ENCODE measurements around the gene KLRC1.
"Not testable (repeated sequence)": the region's sequence is repeated elsewhere in the genome, so short reads cannot be mapped to it uniquely, and the experiment has no call there.

Gene KLRC1

GRCh38 chr12:10424260-10424899, 28.8 kb downstream of the KLRC1 start:
- H3K36me3 ChIP-seq (ENCODE audit: control insufficient read depth, insufficient read depth, low read length); H3K4me3 ChIP-seq (ENCODE audit: insufficient read depth, low read depth, low read length); H3K27ac ChIP-seq (ENCODE audit: insufficient read depth, low read depth, low read length, poor library complexity, severe bottlenecking); H3K27me3 ChIP-seq (ENCODE audit: control insufficient read depth, insufficient read depth, low read length, poor library complexity, severe bottlenecking); H3K9me3 ChIP-seq (ENCODE audit: control insufficient read depth, low read length); H3K4me1 ChIP-seq (ENCODE audit: control insufficient read depth, insufficient read depth, low read length): not testable (repeated sequence)
- WGBS, 2 experiments, result no CpG with 5 or more reads among the region's 1 CpG

- not testable (repeated sequence) for H3K27me3 ChIP-seq (ENCODE audit: control insufficient read depth, insufficient read depth, low read length, poor library complexity, severe bottlenecking); H3K9me3 ChIP-seq (ENCODE audit: control insufficient read depth, low read length); H3K4me1 ChIP-seq (ENCODE audit: control insufficient read depth, insufficient read depth, low read length); H3K4me3 ChIP-seq (ENCODE audit: insufficient read depth, low read depth, low read length); H3K36me3 ChIP-seq (ENCODE audit: control insufficient read depth, insufficient read depth, low read length); H3K27ac ChIP-seq (ENCODE audit: insufficient read depth, low read depth, low read length, poor library complexity, severe bottlenecking)
- 54% methylated on average over 2 of the region's 3 CpGs; no CpG with 5 or more reads in 1 of the 2 experiments for WGBS, 2 experiments
Observed at GRCh38 chr12:10422159-10422558, 31.0 kb downstream of the KLRC1 start.

- not testable (repeated sequence) for H3K27me3 ChIP-seq (ENCODE audit: control insufficient read depth, insufficient read depth, low read length, poor library complexity, severe bottlenecking); H3K27ac ChIP-seq (ENCODE audit: insufficient read depth, low read depth, low read length, poor library complexity, severe bottlenecking); H3K4me1 ChIP-seq (ENCODE audit: control insufficient read depth, insufficient read depth, low read length); H3K9me3 ChIP-seq (ENCODE audit: control insufficient read depth, low read length); H3K4me3 ChIP-seq (ENCODE audit: insufficient read depth, low read depth, low read length); H3K36me3 ChIP-seq (ENCODE audit: control insufficient read depth, insufficient read depth, low read length)
- 91 to 100% methylated on average over 1 of the region's 1 CpG for WGBS, 2 experiments
Observed at GRCh38 chr12:10420334-10420733, 32.8 kb downstream of the KLRC1 start, which contains the start of gene KLRC3. Gene KLRC3, minus strand, starts transcription at chr12:10420595. Its CDS starts 45 bp downstream, at chr12:10420550.

- no peaks in the 10 kb centered on the region for H3K9me3 ChIP-seq (ENCODE audit: control insufficient read depth, low read length)
- 0% methylated on average over 1 of the region's 1 CpG for WGBS, 2 experiments
- no peak within 1 kb of the TSS for H3K27ac ChIP-seq (ENCODE audit: insufficient read depth, low read depth, low read length, poor library complexity, severe bottlenecking)
- H3K27me3 ChIP-seq (ENCODE audit: control insufficient read depth, insufficient read depth, low read length, poor library complexity, severe bottlenecking), result no peaks in the 10 kb centered on the region
- H3K36me3 ChIP-seq (ENCODE audit: control insufficient read depth, insufficient read depth, low read length), result no peaks in the 10 kb centered on the region
- no peak within 1 kb of the TSS for H3K4me3 ChIP-seq (ENCODE audit: insufficient read depth, low read depth, low read length)
- no peaks in the 10 kb centered on the region for H3K4me1 ChIP-seq (ENCODE audit: control insufficient read depth, insufficient read depth, low read length)
Observed at GRCh38 chr12:10409392-10409791, 43.8 kb downstream of the KLRC1 start, which contains the start of gene KLRC4. Gene KLRC4, minus strand, starts transcription at chr12:10409757. Its CDS starts 182 bp downstream, at chr12:10409575.

GRCh38 chr12:10408842-10409241, 44.3 kb downstream of the KLRC1 start:
- WGBS, 2 experiments, result 61% methylated on average over 2 of the region's 3 CpGs; no CpG with 5 or more reads in 1 of the 2 experiments

GRCh38 chr12:10406725-10407124, 46.5 kb downstream of the KLRC1 start:
- WGBS, 2 experiments, result 88 to 95% methylated on average over 4 of the region's 4 CpGs
- no peaks in the 10 kb centered on the region for H3K9me3 ChIP-seq (ENCODE audit: control insufficient read depth, low read length)
- no peaks in the 10 kb centered on the region for H3K27me3 ChIP-seq (ENCODE audit: control insufficient read depth, insufficient read depth, low read length, poor library complexity, severe bottlenecking)
- H3K36me3 ChIP-seq (ENCODE audit: control insufficient read depth, insufficient read depth, low read length), result no peaks in the 10 kb centered on the region
- no peak overlapping the region for H3K4me3 ChIP-seq (ENCODE audit: insufficient read depth, low read depth, low read length)
- H3K27ac ChIP-seq (ENCODE audit: insufficient read depth, low read depth, low read length, poor library complexity, severe bottlenecking), result no peak overlapping the region
- H3K4me1 ChIP-seq (ENCODE audit: control insufficient read depth, insufficient read depth, low read length), result no peaks in the 10 kb centered on the region

More at GRCh38 chr12:10408842-10409241, 44.3 kb downstream of the KLRC1 start:
- Histone ChIP-seq H3K27ac (ENCODE audit: insufficient read depth, low read depth, low read length, poor library complexity, severe bottlenecking) (no peak overlapping the region), H3K27me3 (ENCODE audit: control insufficient read depth, insufficient read depth, low read length, poor library complexity, severe bottlenecking) (no peaks in the 10 kb centered on the region), H3K9me3 (ENCODE audit: control insufficient read depth, low read length) (no peaks in the 10 kb centered on the region), H3K4me3 (ENCODE audit: insufficient read depth, low read depth, low read length) (no peak overlapping the region), H3K36me3 (ENCODE audit: control insufficient read depth, insufficient read depth, low read length) (no peaks in the 10 kb centered on the region), H3K4me1 (ENCODE audit: control insufficient read depth, insufficient read depth, low read length) (no peaks in the 10 kb centered on the region)

- H3K27me3 ChIP-seq (ENCODE audit: control insufficient read depth, insufficient read depth, low read length, poor library complexity, severe bottlenecking), result no peaks in the 10 kb centered on the region
- H3K27ac ChIP-seq (ENCODE audit: insufficient read depth, low read depth, low read length, poor library complexity, severe bottlenecking), result no peak overlapping the region
- WGBS, 2 experiments, result 90 to 98% methylated on average over 3 to 4 of the region's 5 CpGs
- H3K4me3 ChIP-seq (ENCODE audit: insufficient read depth, low read depth, low read length), result no peak overlapping the region
- H3K9me3 ChIP-seq (ENCODE audit: control insufficient read depth, low read length), result no peaks in the 10 kb centered on the region
- H3K4me1 ChIP-seq (ENCODE audit: control insufficient read depth, insufficient read depth, low read length), result no peaks in the 10 kb centered on the region
- no peaks in the 10 kb centered on the region for H3K36me3 ChIP-seq (ENCODE audit: control insufficient read depth, insufficient read depth, low read length)
Observed at GRCh38 chr12:10405294-10405693, 47.9 kb downstream of the KLRC1 start.

GRCh38 chr12:10404798-10405197, 48.4 kb downstream of the KLRC1 start:
- Histone ChIP-seq H3K27ac (ENCODE audit: insufficient read depth, low read depth, low read length, poor library complexity, severe bottlenecking) (no peak overlapping the region), H3K4me3 (ENCODE audit: insufficient read depth, low read depth, low read length) (no peak overlapping the region), H3K9me3 (ENCODE audit: control insufficient read depth, low read length) (no peaks in the 10 kb centered on the region), H3K36me3 (ENCODE audit: control insufficient read depth, insufficient read depth, low read length) (no peaks in the 10 kb centered on the region), H3K27me3 (ENCODE audit: control insufficient read depth, insufficient read depth, low read length, poor library complexity, severe bottlenecking) (no peaks in the 10 kb centered on the region), H3K4me1 (ENCODE audit: control insufficient read depth, insufficient read depth, low read length) (no peaks in the 10 kb centered on the region)

GRCh38 chr12:10400829-10401228, 52.3 kb downstream of the KLRC1 start:
- no peaks in the 10 kb centered on the region for H3K36me3 ChIP-seq (ENCODE audit: control insufficient read depth, insufficient read depth, low read length)
- no peak overlapping the region for H3K4me3 ChIP-seq (ENCODE audit: insufficient read depth, low read depth, low read length)
- H3K9me3 ChIP-seq (ENCODE audit: control insufficient read depth, low read length), result no peaks in the 10 kb centered on the region
- H3K4me1 ChIP-seq (ENCODE audit: control insufficient read depth, insufficient read depth, low read length), result no peaks in the 10 kb centered on the region
- no peak overlapping the region for H3K27ac ChIP-seq (ENCODE audit: insufficient read depth, low read depth, low read length, poor library complexity, severe bottlenecking)
- H3K27me3 ChIP-seq (ENCODE audit: control insufficient read depth, insufficient read depth, low read length, poor library complexity, severe bottlenecking), result no peaks in the 10 kb centered on the region

- Histone ChIP-seq H3K27me3 (ENCODE audit: control insufficient read depth, insufficient read depth, low read length, poor library complexity, severe bottlenecking) (no peaks in the 10 kb centered on the region), H3K27ac (ENCODE audit: insufficient read depth, low read depth, low read length, poor library complexity, severe bottlenecking) (no peak overlapping the region), H3K9me3 (ENCODE audit: control insufficient read depth, low read length) (no peaks in the 10 kb centered on the region), H3K4me3 (ENCODE audit: insufficient read depth, low read depth, low read length) (no peak overlapping the region), H3K4me1 (ENCODE audit: control insufficient read depth, insufficient read depth, low read length) (no peaks in the 10 kb centered on the region), H3K36me3 (ENCODE audit: control insufficient read depth, insufficient read depth, low read length) (no peaks in the 10 kb centered on the region)
- WGBS, 2 experiments, result 40 to 83% methylated on average over 1 of the region's 2 CpGs
Observed at GRCh38 chr12:10398168-10398567, 55.0 kb downstream of the KLRC1 start.

GRCh38 chr12:10397296-10397695, 55.9 kb downstream of the KLRC1 start:
- Histone ChIP-seq H3K36me3 (ENCODE audit: control insufficient read depth, insufficient read depth, low read length) (no peaks in the 10 kb centered on the region), H3K9me3 (ENCODE audit: control insufficient read depth, low read length) (no peaks in the 10 kb centered on the region), H3K4me1 (ENCODE audit: control insufficient read depth, insufficient read depth, low read length) (no peaks in the 10 kb centered on the region), H3K27me3 (ENCODE audit: control insufficient read depth, insufficient read depth, low read length, poor library complexity, severe bottlenecking) (no peaks in the 10 kb centered on the region), H3K27ac (ENCODE audit: insufficient read depth, low read depth, low read length, poor library complexity, severe bottlenecking) (no peak overlapping the region), H3K4me3 (ENCODE audit: insufficient read depth, low read depth, low read length) (no peak overlapping the region)
- 85 to 91% methylated on average over 2 of the region's 2 CpGs for WGBS, 2 experiments
